Measurements from ENCODE around the gene GRK5.
A peak's percentile ranks its signal among the peaks of the same experiment; 100 is the strongest.
"Not testable (repeated sequence)": the region's sequence is repeated elsewhere in the genome, so short reads cannot be mapped to it uniquely, and the experiment has no call there.

The GRK5 gene

DNA sequence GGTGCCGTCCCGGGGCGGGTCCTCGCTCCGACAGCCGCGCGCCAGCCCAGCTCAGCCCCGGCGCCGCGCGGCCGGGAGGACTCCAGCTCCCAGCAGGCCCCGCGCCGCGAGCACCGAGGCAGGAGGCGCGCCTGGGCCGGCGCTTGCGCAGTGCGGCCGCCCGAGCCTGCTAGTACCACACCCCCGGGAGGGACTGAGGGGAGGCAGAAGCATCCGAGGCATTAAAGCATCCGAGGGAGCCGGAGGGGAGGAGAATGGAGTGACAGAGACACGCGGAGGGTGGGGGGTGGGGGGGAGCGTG, at the start of gene GRK5:
Gene GRK5 (plus strand): TSS at position 206 of the 301 bp plus-strand sequence. CDS start 347 bp downstream, outside the sequence.
- peak; percentile 96 for DNase-seq (ENCODE audit: low read depth)

- DNase-seq (ENCODE audit: low read depth): no peak
Measured at GRCh38 chr10:119159332-119159731, 48.0 kb upstream of the GRK5 start.

DNA sequence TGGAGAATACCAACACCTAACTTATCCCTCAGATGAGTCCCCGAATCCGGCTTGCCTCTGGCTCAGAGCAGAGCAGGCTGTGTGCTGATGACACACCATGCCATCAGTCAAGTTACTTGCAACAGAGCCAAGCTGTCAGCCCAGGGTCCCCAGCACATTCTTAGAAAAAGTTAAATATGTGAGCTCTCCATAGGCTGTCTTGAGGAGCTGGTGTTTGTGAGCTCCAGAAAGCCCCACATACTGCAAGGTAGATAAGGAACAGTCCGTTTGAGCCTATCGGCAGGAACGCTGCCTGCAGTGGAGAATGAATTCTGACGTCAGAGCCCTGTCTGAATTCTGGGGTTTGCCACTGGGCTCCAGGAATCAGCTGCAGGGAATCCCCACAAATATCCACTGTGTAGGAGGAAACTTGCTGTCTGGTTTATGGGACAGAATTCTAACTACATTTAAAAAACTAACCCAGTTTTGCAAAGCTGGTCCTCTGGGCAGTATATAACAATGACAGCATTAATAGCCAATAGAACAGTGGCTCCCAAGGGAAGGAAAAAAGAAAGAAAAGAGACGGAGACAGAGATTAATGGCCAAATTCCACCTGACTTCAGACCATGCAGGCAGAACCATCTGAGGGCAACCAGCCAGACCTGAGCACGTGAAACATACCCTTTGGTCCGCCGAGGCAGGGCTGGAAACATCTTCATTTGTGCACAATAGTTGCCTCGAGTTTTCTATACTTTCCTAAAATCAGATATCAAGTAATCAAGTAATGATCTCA, 45.5 kb upstream of the GRK5 start:
- no peak for DNase-seq (ENCODE audit: low read depth)

- no peak for DNase-seq (ENCODE audit: low read depth)
Measured at GRCh38 chr10:119162452-119163092, 44.8 kb upstream of the GRK5 start.

DNA sequence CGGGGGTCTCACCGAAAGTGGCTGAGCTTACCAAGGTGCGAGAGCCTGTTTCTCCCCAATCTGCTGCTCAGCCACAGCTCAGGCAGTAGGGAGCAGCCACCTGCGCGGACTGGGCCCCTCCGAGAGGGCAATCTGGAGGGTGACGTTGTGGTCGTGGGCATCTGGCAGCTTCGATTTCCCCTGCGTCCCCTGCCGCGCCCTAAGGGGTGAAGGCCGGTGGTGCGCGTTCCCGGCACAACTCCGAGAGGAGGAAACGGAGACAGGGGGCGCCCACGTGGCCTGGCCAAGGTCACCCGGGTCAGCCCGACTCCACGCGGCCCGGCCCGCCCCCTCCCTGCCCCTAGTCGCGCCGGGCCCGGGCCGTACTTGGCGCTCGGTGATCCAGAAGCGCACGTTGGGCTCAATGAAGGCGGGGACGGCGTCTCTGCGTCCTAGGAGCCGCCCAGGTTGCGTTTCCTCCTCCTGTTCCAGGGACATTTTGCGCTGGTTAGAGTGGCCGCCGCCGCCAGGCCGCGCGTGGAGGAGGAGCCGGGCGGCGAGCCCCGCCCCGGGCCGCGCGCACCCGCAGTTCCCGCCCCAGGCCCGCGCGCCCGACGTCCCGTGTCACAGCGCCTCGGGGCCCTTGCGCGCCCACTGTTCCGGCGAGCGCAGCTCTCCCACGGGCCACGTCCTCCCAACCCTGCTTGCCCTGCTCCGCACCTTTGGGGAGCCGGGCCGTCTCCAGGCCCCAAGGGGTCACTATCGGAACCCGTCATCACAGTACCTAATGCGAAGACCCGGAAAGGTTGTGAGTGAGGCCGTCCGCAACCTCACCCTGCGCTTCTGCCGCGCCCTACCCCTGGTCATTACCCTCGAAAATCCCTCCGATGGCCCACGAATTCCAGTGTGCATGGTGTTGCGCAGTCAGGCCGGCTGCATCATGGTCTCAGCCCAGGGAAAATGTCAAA, 41.9 kb upstream of the GRK5 start, which contains the start of gene SFXN4:
Gene SFXN4 (minus strand): TSS at position 544 of the 947 bp plus-strand sequence. CDS start 67 bp downstream, at position 477.
- DNase-seq (ENCODE audit: low read depth): peak; percentile 73

- DNase-seq (ENCODE audit: low read depth): no peak
Measured at GRCh38 chr10:119166118-119166500, 41.3 kb upstream of the GRK5 start.

DNA sequence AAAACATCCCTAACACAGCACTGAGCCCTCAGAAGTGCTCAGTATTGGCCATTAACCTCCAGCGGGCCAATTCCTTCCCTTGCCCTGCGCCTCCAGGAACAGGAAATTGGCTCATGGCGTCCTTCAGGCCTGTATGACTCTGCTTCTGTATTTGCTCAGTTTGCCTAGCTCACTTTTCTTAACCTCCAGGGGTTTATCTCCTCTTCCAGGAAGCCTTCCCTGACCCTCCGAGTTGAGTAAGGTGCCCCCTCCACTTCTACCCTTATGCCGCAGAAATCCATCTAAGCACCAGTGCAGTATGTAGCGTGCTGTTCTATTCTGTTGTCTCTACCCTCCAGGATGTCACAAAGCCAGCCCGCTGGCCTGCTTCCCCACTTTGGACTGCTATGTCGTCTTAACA, 40.8 kb upstream of the GRK5 start:
- no peak for DNase-seq (ENCODE audit: low read depth)

- DNase-seq (ENCODE audit: low read depth): no peak
Measured at GRCh38 chr10:119167041-119167440, 40.3 kb upstream of the GRK5 start.

DNA sequence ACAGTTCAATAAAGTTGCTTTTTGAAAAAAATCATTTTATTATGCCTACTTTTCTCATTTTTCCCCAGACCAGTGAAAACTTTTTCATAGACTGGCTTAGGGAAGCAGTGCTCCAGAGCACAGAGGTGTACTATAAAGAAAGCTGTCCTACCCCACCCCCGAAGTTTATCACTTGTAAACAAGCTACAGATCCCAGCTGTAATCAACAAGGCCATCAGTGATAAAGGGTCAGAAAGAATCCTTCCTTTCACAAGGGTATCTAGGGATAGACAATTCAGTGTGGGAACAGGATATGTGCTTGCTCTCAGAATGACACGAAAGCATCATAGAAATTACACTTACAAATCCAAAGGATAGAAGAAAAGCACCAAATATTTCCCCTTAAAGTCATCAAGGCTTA, 33.3 kb upstream of the GRK5 start:
- no peak for DNase-seq (ENCODE audit: low read depth)

- DNase-seq (ENCODE audit: low read depth): no peak
Measured at GRCh38 chr10:119176166-119176565, 31.2 kb upstream of the GRK5 start.

DNA sequence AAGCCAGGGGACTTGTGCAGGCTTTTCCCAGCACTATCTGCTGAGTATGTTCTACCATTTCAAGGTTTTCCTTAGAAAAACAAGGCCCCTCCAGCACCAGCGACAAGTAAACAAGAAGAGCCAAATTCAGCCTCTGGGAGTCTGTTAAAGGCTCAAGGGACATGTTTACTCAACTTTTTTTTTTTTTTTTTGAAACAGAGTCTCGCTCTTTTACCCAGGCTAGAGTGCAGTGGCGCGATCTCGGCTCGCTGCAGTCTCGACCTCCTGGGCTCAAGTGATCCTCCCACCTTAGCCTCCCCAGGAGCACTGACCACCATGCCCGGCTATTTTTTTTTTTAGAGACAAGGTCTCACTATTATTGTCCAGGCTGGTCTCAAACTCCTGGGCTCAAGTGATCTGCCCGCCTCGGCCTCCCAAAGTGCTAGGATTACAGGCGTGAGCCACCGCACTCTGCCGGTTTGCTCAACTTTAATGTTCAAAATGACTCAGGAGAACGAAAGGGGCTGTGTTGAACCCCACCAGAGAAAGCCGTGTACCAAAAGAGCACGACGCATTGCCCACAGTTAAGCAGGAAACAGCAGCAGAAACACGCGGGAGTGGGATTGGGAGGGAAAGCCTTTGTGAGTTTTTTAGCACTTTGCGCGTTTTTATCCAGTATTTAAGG, 29.5 kb upstream of the GRK5 start:
- no peak for DNase-seq (ENCODE audit: low read depth)

DNA sequence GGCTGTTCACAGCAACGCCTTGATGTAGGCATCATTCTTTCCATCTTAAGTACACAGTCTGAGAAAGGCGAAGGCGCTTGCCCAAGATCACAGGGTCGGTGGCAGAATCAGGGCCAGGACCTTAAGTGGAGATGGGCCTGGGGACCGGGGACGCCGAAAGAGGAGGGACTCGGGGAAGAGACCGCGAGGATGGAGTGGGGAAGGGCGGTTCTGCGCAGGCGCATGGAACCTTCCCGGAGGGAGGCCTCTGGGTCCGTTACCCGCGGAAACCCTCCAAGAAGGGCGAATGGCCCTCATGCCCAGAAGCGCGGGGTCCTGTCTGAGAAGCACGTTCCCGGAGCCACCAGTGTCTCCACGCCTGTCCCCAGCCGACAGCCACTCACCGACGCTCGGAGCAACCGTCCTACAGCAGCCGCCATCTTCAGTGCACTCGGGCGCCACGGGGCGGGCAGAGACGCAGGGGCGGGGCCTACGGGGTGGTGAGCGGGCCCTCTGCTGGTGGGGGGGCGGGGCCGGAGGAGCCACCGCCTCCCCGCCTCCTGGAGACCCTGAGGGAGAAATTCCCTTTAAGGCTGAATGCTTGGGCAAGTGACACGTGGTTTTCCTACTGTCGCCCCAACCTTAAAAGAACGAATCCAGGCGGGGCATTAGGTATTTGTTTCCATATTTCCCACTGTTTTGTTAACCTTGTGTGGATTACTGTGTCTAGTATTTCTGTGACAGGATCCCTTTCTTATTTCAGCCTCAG, 28.8 kb upstream of the GRK5 start, which contains the start of gene PRDX3:
Gene PRDX3 (minus strand): TSS at position 441 of the 748 bp plus-strand sequence. CDS start 22 bp downstream, at position 419.
- DNase-seq (ENCODE audit: low read depth): peak; percentile 85

- DNase-seq (ENCODE audit: low read depth): not testable (repeated sequence)
Measured at GRCh38 chr10:119180850-119181400, 26.4 kb upstream of the GRK5 start.

GRCh38 chr10:119183664-119184412, 23.5 kb upstream of the GRK5 start:
- no peak for DNase-seq (ENCODE audit: low read depth)

- DNase-seq (ENCODE audit: low read depth): no peak
Measured at GRCh38 chr10:119189811-119190282, 17.5 kb upstream of the GRK5 start.

GRCh38 chr10:119190353-119190752, 17.0 kb upstream of the GRK5 start:
- DNase-seq (ENCODE audit: low read depth): no peak

DNA sequence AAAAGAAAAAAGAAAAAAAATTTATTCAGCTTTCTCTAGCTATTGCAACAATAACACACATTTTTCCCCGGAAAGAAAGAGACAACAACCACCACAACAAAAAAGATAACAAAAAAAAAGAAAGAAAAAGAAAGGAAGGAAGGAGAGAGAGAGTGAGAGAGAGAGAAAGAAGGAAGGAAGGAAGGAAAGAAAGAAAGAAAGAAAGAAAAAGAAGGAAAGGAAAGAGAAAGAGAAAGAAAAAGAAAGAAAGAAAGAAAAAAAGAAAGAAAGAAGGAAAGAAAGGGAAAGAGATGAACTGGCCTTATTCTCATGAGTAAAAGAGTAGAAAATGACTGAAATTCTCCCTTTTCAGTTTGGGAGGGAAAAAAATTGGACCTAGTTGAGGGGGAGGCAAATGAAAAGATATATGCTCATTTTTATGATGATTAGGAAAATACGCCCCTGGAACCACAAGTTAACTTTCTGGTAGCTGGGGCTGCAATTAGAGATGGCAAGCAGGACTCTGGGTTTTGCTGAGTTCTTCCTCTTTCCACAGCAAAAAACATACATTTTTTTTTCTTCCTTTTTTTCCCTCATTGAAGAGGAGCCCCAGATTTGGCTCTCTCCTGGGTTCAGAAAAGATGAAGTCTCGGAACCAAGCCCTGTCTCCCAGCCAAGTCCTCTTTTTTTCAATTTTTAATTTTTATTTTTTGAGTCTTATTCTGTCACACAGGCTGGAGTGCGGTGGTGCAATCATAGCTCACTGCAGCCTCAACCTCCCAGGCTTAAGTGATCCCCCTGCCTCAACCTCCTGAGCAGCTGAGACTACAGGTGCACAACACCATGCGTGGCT, 16.2 kb upstream of the GRK5 start:
- DNase-seq (ENCODE audit: low read depth): no peak

- no peak for DNase-seq (ENCODE audit: low read depth)
Measured at GRCh38 chr10:119191881-119192280, 15.5 kb upstream of the GRK5 start.

- no peak for DNase-seq (ENCODE audit: low read depth)
Measured at GRCh38 chr10:119197921-119198320, 9.4 kb upstream of the GRK5 start.
